GM19372 (cell line): ENCODE data around the gene COL19A1.

Experiments used
- ATAC-seq: cut with Tn5 transposase; IDR thresholded peaks from one replicate; pipeline ENCODE4 v1.9.1; 2021; ENCODE audit warnings: mild to moderate bottlenecking, low read depth, moderate library complexity; ENCODE audit not compliant: unreplicated experiment

The COL19A1 gene

GRCh38 chr6:70258483-70258882, 392.1 kb downstream of the COL19A1 start:
- no peak for ATAC-seq
